Measurements from ENCODE around the gene MIAT.

Gene MIAT

DNA sequence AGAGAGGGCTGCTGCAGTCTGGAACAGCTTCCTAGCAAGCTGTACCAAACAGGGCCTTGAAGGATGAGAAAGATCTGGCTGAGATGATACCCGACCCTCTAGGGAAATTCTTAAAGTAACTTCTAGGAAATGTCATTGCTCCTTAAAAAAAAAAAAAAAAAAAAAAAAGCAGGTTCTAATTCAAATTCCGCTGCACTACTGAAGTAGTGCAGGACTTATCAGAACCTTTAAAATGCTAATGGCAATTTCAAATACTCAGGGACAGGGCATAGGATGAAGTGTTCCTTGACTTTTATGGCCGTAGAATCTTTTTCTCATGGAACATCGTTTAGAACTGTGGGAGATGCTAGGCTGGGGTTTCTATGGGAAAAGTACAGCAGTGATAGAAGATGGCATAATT is 13.1 kb downstream of the MIAT start:
- no peak for DNase-seq

DNA sequence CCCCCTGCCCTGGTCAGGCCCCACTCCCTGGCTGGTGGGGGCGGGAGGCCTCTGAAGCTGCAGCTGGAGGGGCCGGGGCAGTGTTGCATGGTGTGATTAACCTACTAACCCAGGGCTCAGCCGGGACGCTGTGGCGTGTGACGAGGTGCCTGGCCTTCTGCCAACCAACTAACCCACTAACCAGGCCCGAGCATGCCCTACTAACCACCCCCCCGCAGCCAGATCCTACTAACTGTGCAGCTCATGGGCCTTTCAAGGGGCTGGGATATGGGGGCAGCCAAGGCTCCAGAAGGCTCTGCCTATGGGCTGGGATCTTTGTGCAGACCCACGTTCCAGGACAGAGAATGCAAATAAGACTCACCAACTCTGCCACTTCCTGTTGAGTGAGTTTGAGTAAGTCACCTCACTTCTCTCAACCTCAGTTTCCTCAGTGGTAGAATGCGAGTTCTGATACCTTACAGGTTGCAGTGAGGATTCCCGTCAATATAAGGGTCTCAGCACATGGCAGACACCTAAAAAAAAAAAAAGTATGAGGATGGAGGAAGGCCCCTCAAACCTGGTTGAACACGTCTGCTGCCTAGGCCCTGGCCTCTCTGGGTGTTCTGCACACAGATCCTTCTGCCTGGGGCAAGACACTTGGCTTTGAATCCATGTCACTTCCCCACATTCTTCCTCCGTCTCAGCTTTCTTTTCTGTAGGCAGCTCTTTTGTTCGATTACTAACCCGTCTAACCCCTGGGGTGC is 14.1 kb downstream of the MIAT start:
- DNase-seq, result no peak

DNA sequence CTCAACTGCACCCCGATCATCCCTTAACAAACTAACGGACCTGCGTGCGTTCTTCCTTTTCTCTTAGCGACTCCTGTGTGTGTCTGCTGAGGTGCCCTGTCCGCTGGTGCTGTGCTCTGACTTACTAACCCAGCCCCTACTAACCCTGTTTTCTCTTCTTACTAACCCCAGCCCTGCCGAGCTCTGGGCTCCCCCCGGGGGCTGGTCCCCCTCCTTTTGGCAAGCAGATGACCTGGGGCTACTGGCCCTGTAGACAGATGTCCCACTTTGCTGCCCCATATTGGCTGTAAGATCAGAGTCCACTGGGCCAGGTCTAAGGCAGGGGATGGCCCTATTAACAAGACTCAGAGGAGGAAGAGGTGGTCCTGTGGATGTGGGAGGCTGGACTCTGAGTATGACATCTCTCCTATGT is 14.7 kb downstream of the MIAT start:
- DNase-seq, result no peak

DNA sequence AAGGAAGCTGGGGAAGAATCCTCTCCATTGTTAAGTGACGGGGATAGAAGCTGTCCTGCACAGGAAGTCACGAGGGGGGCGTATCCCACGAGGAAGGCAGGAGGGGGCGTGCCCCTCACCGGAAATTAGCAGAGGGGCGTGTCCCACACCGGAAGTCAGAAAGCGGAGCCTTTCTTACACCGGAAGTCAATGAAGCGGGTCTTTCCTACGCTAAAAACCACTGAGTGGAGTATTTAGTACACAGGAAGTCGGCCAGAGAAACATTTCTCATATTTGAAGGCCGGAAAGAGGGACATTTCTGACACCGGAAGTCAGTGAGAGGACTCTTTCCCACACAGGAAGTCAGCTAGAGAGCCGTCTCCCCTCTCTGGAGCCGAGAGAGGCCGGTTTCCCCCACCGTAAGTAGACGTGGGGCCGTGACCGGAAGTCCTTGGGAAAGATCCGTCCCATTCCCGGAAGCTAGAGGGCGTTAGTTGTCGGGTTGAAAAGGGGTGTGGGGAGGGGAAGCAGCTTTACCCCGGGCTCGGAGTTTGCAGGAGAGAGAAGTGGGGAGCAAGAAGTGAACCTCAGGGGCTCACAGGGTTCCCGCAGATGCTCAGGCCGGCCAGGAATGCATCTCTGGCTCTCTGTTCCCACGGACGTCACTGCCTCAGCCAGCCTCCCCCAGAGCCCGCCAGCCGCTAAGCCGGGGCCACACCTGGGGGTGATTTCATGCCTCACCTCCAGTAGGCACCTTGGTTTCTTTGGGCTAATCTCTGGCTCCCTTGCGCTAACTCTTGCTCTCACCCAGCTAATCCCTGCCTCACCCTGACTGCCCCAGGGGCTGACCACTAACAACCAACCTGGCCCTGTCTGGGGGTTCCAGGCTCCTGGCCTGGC is 15.4 kb downstream of the MIAT start:
- DNase-seq, result peak; percentile 84 to 91

DNA sequence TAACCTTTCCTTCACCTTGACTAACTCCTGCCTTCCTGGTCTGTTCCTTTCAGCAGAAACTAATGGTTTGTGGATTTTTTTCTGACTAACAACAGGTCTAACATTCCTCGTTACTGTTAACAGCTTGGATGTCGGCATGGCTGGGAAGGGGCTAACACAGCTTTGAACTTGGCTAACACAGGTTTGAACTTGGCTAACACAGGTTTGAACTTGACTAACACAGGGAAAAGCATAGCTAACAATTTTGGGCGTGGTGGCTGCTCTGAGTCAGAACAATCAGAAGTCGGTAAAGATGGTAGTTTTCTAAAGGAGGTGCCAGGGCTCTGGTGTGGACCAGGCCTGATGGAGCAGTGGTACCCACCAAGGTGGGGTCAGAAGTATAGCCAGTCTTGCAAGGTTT is 16.1 kb downstream of the MIAT start:
- DNase-seq, result no peak

DNA sequence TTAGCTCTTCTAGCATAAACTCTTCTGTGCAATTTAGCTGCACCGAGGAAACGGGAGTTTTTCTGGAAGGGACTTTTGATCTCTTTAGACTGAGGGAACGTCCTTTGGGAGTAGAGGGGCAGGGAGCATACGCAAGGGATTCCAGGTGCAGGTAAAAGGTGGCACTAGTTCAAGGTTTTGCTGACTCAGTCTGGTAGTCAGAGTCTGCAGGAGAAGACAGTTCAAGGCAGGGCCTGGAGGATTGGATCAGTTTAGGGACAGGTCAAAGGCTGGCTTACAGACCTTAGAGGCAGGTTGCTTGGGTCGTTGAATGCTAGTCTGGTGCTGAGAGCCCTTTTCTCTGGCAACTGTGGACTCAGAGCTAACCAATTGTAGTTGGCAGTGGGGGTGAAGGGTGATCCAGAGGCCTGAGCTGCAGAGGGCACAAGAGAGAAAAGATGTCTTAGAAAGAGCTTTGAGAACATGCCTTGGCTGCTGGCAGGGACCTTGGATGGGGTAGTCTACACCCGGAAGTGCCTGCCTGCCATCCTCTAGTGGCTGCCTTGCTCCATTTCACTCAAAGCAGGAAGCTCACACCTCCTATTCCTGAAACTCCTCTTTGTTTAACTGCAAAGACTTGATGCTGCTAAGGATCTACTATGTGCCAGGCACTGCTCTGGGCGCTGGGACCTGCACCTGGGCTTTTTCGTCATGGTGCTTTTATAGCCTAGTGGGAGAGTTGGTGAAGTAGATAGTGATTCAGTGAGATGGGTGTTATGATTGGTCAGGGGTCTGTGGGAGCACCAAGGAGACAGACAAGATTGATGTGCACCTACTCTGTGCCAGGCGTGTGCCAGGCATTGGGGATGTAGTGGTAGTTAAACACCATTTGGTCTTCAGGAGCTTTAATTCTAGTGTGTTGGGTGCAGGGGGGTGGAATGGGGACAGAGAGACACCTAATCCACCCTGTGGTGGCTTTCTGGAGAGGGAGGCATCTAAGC is 17.1 kb downstream of the MIAT start:
- no peak for DNase-seq

DNA sequence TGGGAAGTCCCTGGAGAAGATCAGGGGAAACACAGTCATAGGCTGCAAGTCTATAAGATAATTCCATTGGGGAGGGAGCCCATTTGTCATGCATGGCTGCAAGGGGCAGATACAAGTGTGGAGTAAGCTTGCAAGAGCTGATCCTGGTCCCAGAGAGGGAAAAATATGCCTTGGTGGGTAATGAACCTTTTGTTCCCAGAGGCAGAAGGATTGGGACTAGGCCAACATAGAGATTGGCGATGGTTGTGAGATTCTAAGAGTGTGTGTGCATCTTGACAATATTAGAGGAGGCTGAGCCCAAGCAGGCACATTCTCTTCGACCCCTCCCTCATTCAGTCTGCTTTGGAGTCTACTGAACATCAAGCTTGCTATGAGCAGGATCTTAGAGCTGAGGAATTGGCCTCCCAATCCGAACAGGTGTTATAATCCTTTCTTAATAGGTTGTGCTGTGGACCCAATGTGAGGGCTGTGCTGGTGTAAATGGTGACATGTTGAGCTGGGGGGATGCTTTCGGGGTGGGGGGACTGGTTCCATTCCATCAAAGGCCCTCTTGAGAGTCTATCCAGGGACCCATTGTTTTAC is 18.4 kb downstream of the MIAT start:
- no peak for DNase-seq

DNA sequence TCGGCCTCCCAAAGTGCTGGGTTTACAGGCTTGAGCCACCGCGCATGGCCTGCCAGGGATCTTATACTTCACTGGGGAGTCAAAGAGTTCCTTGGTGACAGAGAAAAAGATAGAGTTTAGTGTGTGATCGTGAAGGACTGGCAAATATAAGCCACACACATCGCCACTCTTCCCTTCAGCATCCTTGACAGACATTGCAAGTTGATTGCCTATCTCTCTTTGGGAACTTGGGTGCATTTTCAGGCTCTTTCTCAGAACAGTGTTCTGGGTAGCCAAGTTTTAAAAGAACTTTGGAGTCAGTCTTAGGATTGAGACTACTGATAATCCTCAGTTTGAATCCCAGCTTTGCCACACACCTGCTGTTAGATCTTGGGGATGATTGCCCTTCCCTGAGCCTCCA is 19.8 kb downstream of the MIAT start:
- no peak for DNase-seq

DNA sequence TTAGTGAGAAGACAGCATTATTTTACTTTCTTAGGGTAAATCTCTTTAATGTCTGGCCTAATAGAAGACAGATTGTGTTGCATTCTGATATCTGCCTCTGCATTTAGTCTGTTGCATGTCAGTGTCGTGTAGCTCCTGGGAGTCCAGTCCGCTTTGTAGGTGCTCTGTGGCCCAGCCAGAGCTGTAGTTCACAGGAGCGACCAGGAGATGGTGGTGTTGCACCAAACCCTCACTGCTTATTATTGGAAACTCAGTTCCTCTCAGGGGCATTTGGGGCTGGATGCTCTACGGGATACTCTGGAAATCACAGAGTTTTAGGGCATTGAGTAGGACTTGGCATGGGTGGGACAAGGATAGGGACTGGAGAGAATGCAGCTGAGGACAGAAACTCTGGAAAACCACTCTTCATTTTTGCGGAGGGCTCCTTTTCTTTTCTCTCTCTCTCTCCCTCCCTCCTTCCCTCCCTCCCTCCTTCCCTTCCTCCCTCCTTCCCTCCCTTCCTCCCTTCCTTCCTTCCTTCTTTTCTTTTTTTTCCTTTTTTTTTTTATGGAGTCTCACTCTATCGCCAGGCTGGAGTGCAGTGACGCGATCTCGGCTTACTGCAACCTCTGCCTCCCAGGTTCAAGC is 21.7 kb downstream of the MIAT start:
- DNase-seq, result peak; percentile 51 to 55

DNA sequence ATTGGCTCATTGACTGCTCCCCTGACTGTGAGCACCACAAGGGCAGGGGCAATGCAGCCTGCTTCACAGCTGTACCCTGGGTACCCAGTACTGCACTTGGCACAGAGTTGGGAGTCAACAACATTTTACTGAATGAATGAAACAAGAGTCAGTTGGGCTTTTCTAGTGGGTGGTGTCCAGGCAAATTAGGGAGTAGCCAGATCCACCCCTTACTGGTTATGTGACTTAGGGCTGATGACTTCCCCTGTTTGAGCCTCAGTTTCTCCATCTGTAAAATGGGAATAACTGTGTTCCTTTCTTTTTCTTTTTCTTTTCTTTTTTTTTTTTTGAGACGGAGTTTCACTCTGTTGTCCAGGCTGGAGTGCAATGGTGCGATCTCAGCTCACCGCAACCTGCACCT is 23.1 kb downstream of the MIAT start:
- DNase-seq, result no peak

DNA sequence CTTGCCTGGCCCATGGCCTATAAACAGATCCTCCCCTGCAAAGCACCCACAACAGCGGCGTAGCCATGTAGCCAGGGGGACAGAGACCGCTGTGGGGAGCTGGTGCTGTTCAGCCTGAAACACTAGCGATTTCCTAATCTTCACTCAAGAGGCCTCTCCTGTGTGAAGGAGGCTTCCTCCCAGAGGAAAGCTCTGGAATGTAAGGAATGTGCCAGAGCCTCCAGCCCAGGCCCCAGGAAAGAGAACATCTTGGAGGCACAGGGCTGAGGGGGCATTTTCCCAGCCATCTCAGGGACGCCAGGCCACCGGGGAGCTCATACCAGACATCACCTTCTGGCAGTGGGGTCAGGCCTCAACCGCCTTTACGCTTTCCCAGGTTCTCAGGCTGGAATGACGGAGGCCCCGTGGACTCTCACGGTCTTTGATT is 24.0 kb downstream of the MIAT start:
- DNase-seq, result no peak

DNA sequence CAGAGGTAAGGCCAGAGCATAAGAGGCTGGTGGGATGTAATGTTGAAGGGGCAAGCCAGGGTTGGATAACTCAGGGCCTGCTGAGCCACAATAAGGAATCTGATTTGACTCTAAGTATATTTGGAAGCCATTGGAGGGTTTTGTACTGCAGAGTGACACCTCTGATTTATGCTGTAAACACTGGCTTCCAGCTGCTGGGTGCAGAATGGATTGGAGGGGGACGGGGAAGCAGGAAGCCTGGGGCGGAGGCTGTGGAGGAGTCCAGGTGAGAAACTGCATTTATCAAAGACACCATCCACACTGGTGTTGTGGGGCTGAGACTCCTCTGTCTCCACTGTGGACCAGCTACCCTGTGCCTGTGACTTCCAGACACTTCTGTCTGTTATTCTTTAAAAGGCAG is 26.8 kb downstream of the MIAT start:
- DNase-seq, result no peak

DNA sequence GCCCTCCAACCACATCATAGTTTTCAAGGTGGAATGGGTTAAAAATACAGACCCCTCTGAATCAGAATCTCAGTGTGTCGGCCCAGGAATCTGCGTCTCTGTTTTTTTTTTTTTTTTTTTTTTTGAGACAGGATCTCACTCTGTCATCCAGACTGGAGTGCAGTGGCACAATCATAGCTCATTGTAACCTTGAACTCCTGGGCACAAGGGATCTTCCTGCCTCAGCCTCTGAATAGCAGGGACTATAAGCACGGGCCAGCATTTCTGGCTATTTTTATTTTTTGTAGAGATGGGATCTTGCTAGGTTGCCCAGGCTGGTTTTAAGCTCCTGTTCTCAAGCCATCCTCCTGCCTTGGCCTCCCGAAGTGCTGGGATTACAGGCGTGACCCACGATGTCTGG is 28.2 kb downstream of the MIAT start:
- DNase-seq, result no peak

DNA sequence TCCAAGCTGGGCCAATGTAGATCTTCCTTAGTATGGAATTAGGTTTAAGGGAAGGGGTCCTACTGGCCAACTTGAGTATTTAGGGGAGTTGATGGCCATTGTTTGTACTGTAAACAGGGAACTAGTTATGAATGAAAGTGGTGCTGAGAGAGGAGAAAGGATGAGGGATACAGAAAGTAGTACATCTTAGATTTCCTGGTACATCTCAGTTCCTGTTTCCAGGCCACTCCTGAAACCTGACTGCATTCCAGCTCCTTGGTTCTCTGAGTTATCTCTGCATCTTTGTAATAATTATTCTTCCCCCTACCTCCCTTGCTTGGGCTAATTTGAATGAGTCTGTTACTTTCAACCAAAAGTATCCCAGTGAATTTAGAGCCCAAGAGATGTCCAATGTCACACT is 30.1 kb downstream of the MIAT start:
- no peak for DNase-seq

DNA sequence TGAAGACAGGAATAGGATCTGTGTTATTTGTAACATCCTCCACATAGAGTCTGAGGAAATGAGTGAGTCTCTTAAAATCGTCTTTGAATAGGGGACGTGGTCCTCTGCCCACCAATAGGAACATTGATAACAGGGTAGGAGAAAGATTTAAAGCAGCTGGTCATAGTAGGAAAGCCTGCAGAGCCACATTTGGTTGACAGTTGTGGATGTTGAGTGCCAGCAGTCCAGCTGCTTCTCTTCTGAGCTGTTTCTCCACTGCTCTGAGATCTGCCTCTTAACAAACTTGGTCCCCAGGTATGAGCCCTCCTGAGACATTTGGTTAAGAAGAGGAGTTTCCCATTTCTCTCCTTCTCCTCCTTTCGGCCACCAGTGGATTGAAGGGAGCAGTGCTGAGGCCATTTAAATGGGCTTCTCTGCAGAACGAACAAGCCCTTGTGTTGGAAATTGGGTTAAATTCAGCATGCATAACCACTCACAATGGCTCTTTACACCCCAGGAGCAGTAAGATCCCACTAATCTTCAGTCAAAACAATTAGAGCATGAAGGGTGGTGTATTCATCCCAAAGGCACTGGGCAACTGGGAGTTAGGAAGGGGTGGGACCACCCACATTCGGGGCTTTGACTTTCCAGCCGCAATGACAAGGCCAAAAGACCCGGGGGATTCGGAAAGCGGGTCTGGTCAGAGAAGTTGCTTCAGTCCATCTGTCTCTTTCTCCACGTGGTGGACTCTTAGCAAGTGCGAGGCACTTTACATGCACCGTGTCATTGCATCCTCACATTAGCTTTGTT is 32.3 kb downstream of the MIAT start:
- peak in 1 of 2 donors; percentile 12 for DNase-seq

DNA sequence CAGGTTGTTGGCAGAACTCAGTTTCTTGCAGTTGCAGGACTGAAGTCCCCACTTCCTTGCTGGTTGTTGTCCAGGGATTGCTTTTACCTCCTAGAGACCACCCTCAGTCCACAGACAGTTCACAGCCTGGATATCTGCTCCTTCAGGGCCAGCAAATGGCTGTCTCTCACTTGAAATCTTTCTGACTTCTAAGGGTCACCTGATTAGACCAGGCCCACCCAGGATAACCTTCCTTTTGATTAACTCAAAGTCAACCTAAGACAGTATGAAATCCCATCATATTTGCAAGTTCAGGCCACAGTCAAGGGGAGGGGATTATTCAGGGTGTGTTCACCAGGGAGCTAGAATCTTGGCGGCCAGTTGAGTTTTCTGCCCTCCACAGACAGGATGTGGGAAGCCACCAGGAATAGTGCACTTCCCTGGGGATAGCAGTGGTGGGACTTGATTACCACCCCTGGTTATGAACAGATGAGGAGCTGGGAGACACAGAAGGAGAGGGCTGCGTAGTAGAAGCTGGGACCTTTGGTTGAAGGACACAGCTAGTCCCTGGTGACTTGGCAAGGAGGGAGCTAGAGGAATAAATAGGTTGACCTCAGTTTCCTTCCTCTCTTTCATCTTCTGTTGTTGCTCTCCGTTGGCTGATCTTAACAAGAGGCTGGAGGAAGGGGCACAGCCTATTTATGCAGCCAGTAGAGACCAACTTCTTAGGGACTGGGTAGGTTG is 33.4 kb downstream of the MIAT start:
- no peak for DNase-seq

DNA sequence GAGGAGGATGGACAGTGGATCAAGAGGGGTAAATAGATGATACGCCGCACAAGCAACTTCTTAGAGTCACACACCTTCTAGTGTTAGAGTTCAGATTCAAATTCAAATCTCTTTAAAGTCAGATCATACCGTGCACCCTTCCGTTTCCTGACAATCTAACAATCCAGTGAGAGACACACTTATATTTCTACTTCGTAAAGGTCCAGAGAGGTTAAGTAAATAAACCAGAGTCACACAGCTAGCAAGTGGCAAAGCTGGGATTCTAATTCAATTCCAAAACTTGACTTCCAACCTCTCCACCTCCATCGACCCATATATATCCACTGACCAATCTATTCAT is 34.0 kb downstream of the MIAT start:
- no peak for DNase-seq

DNA sequence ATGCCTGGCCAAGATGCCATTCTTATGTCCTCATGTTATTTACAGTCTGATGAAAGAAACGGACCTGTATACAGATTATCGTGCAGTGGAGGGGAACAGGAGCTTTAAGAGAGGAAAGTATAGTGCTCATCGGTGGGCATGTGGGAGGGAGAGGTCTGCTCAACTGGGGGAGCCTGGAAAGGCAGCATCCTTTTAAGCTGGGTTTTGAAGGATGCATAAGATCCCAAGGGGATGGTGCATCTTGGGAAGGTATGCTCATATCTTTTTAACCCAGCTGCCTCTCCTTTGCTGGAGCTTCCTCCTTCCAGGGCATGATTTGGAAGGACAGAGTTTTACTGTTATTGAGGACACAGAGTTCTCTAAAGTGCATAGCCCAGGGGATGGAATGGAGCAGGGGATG is 34.8 kb downstream of the MIAT start:
- DNase-seq, result no peak

DNA sequence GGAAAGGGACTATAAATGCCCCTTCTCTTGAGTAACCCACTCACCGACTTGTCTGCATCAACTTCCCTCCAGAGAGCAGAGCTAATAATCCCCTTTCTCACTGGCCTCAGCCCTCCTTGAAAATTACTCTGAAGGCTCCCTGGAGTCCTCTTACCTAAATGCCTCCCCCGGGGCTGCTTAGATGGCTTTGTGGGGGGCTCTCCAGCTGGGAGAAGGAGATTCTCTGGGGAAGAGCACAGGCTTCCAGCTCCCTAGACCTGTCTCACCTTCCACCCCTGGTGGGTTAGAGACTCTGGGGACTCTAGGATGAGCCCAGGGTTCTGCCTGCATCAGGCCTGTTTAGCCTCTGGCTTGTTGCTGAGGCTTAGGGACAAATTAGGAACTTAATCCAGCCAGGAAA is 39.8 kb downstream of the MIAT start:
- DNase-seq, result no peak

DNA sequence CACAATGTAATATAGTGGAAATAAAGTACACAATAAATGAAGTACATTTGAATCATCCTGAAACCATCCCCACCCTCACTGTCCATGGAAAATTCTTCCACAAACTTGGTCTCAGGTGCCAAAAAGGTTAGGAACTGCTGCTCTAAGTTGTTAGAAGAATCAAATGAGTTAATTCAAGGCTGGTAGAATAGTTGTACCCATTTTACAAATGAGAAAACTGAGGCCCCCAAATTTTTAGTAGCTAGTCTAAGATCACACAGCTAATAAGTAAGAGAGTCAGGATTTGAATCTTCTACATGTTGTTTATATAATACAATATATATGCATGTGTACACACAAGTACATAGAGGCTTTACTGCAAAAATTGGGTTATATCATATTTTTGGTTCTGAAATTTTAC is 43.1 kb downstream of the MIAT start:
- no peak for DNase-seq

DNA sequence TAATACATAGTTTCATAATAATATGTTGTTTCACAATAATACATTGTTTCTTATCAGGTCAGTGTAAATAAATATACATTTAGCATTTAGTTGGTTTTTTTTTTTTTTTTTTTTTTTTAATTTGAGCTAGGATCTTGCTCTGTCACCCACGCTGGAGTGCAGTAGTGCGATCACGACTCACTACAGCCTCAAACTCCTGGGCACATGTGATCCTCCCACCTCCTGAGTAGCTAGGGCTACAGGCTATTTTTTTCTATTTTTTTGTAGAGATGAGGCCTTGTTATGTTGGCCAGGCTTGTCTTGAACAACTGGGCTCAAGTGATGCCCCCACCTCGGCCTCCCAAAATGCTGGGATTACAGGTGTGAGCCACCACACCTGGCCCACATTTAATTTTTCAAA is 43.5 kb downstream of the MIAT start:
- DNase-seq, result no peak
